AG10803 (cell line): ENCODE results near the gene ZNF215.

Experiments
- DNase-seq: peaks from one replicate; pipeline ENCODE4 v3.0.0; 2010; ENCODE audit warnings: low read depth
- H3K4me3 ChIP-seq: 2 replicates; pipeline ENCODE4 v1.5.1; 2011; ENCODE audit warnings: mild to moderate bottlenecking, low read length, control low read depth
- CTCF ChIP-seq: conservative IDR thresholded peaks from 2 replicates; pipeline ENCODE4 v1.5.1; 2011; ENCODE audit warnings: mild to moderate bottlenecking, low read length, control low read depth, inconsistent platforms

Gene ZNF215

GRCh38 chr11:7004482-7004881 is 78.3 kb downstream of the ZNF215 start:
- peak; percentile 52 for DNase-seq

More at GRCh38 chr11:7004482-7004881, 78.3 kb downstream of the ZNF215 start:
- H3K4me3 ChIP-seq: no peak overlapping the region
- no peak for TF ChIP-seq CTCF
